GM18517 (cell line): Measurements from ENCODE around the gene CLIC4.
"Not testable (repeated sequence)": the region's sequence is repeated elsewhere in the genome, so short reads cannot be mapped to it uniquely, and the experiment has no call there.

Experiments used
- ATAC-seq: cut with Tn5 transposase; IDR thresholded peaks from one replicate; pipeline ENCODE4 v1.9.1; 2021; ENCODE audit warnings: mild to moderate bottlenecking, moderate library complexity; ENCODE audit not compliant: unreplicated experiment

The CLIC4 gene

GRCh38 chr1:24803987-24804530 lies 58.8 kb downstream of the CLIC4 start:
- no peak for ATAC-seq

GRCh38 chr1:24805534-24806301 lies 60.5 kb downstream of the CLIC4 start:
- no peak for ATAC-seq

GRCh38 chr1:24806588-24806987 lies 61.3 kb downstream of the CLIC4 start:
- ATAC-seq: no peak

- not testable (repeated sequence) for ATAC-seq
Measured at GRCh38 chr1:24811494-24811893, 66.2 kb downstream of the CLIC4 start.

GRCh38 chr1:24820221-24820620 lies 75.0 kb downstream of the CLIC4 start:
- not testable (repeated sequence) for ATAC-seq

GRCh38 chr1:24822887-24823286 lies 77.6 kb downstream of the CLIC4 start:
- ATAC-seq: no peak

GRCh38 chr1:24823486-24823885 lies 78.2 kb downstream of the CLIC4 start:
- ATAC-seq: not testable (repeated sequence)

GRCh38 chr1:24825174-24825573 lies 79.9 kb downstream of the CLIC4 start:
- ATAC-seq: no peak

- no peak for ATAC-seq
Measured at GRCh38 chr1:24826510-24826909, 81.3 kb downstream of the CLIC4 start.

- no peak for ATAC-seq
Measured at GRCh38 chr1:24827379-24828135, 82.3 kb downstream of the CLIC4 start.

GRCh38 chr1:24828183-24828886 lies 83.1 kb downstream of the CLIC4 start:
- no peak for ATAC-seq

GRCh38 chr1:24828887-24829192 lies 83.6 kb downstream of the CLIC4 start:
- no peak for ATAC-seq

GRCh38 chr1:24830680-24831272 lies 85.5 kb downstream of the CLIC4 start:
- no peak for ATAC-seq

- no peak for ATAC-seq
Measured at GRCh38 chr1:24841593-24841992, 96.3 kb downstream of the CLIC4 start.

- ATAC-seq: no peak
Measured at GRCh38 chr1:24846671-24847070, 101.4 kb downstream of the CLIC4 start.

GRCh38 chr1:24847995-24848881 lies 103.0 kb downstream of the CLIC4 start:
- peak; percentile 82 for ATAC-seq

GRCh38 chr1:24849672-24850295 lies 104.5 kb downstream of the CLIC4 start:
- no peak for ATAC-seq

GRCh38 chr1:24850328-24850920 lies 105.2 kb downstream of the CLIC4 start:
- no peak for ATAC-seq

- ATAC-seq: no peak
Measured at GRCh38 chr1:24853649-24854048, 108.4 kb downstream of the CLIC4 start.
